Peyer's patch (tissue), 4 donors: ENCODE data around the gene SLC16A7.

ENCODE experiments used
- CTCF ChIP-seq, 6 experiments: fragments of 450-650 bp in 4 of 6; fragments of 200-600 bp in 2 of 6; sonication (generic) in 1 of 6; IDR thresholded peaks; one replicate each; pipeline ENCODE4 v1.5.1; 2017 to 2019; ENCODE audit warnings: antibody characterized with exemption in 6 of 6, mild to moderate bottlenecking in 3 of 6, moderate library complexity in 1 of 6
- POLR2A ChIP-seq, 2 donors: fragments of 450-650 bp; IDR thresholded peaks; one replicate each; pipeline ENCODE4 v1.5.1; 2017; ENCODE audit warnings: antibody characterized with exemption in 2 of 2, mild to moderate bottlenecking in 2 of 2, moderate library complexity in 2 of 2

GRCh38 chr12:59559696-59560095 lies 36.1 kb upstream of the SLC16A7 start:
- TF ChIP-seq CTCF (IDR thresholded peaks at IDR 0.05) (no peak), POLR2A (IDR thresholded peaks at IDR 0.05) (no peak)
